H1 (cell line): ENCODE results near the gene ADRA2A. TPM values are rescaled to one million over a fixed set of nuclear protein-coding genes. Genes with fewer than 3 reads are reported as not detected.
A peak's percentile ranks its signal among the peaks of the same experiment; 100 is the strongest.

Experiments used
- BCL11A ChIP-seq, 2 experiments: IDR thresholded peaks; one replicate each; pipeline ENCODE4 v1.6.1; 2011; ENCODE audit warnings: low read depth in 2 of 2, low read length in 2 of 2, mild to moderate bottlenecking in 2 of 2
- CHD2 ChIP-seq: IDR thresholded peaks from 2 replicates; pipeline ENCODE4 v1.6.1; 2012; ENCODE audit warnings: low read length, improper control_type of control experiment
- CHD7 ChIP-seq: fragments of 300-600 bp; sonication (generic); IDR thresholded peaks from 2 replicates; pipeline ENCODE4 v1.7.1; 2012; ENCODE audit warnings: low read length, moderate library complexity, mild to moderate bottlenecking, inconsistent platforms; ENCODE audit not compliant: insufficient replicate concordance
- CREB1 ChIP-seq: IDR thresholded peaks from 2 replicates; pipeline ENCODE4 v1.6.1; 2012; ENCODE audit warnings: inconsistent platforms
- CTCF ChIP-seq, 3 experiments: IDR thresholded peaks; 1 replicate in 2 of 3; 2 replicates in 1 of 3; pipeline versions ENCODE4 v1.5.1 to v1.6.1; 2011; ENCODE audit warnings: low read length in 3 of 3, mild to moderate bottlenecking in 3 of 3, inconsistent platforms in 2 of 3, low read depth in 1 of 3, moderate library complexity in 1 of 3; ENCODE audit not compliant: insufficient read depth in 1 of 3; ENCODE audit errors: control extremely low read depth in 1 of 3
- POU5F1 ChIP-seq: IDR thresholded peaks from 2 replicates; pipeline ENCODE4 v1.6.1; 2011; ENCODE audit warnings: low read depth, mild to moderate bottlenecking, low read length, moderate library complexity
- SP2 ChIP-seq: IDR thresholded peaks from 2 replicates; pipeline ENCODE4 v1.6.1; 2012; ENCODE audit warnings: mild to moderate bottlenecking, low read length, inconsistent platforms
- SUZ12 ChIP-seq: fragments of 200-600 bp; sonication (generic); IDR thresholded peaks from 2 replicates; pipeline ENCODE4 v1.6.1; 2012; ENCODE audit warnings: mild to moderate bottlenecking, inconsistent platforms, low read length, moderate library complexity, mixed read lengths
- YY1 ChIP-seq: IDR thresholded peaks from 2 replicates; pipeline ENCODE4 v1.6.1; 2011; ENCODE audit warnings: low read depth, mild to moderate bottlenecking, low read length
- ZNF274 ChIP-seq: IDR thresholded peaks from 2 replicates; pipeline ENCODE4 v1.7.0; 2012; ENCODE audit warnings: low read length, borderline replicate concordance; ENCODE audit errors: extremely low read depth
- polyA plus RNA-seq, 7 experiments: library from polyadenylated mRNA; depleted of rRNA in 3 of 7; stranded (reverse) in 5 of 7; unstranded in 2 of 7; fragments of >200 nt in 5 of 7; fragments of 200-250 nt in 2 of 7; gene quantifications; 1 replicate in 5 of 7; 2 replicates in 1 of 7; 4 replicates in 1 of 7; pipeline versions ENCODE4 v1.2.1 to v1.2.3, GENCODE V29; 2011 to 2013; ENCODE audit warnings: missing spikeins in 2 of 7, mixed read lengths in 2 of 7
- total RNA-seq: library from RNA; stranded (reverse); fragmentation: NEBNext Ultra II Directional; extraction: Animal tissue kit (Norgen Biotek cat#: 25700); gene quantifications from 2 replicates; pipeline ENCODE4 v1.2.1, GENCODE V29; 2021

Gene ADRA2A
- total and polyA plus RNA-seq, 2 of the 8 experiments (the other 6 are each of a cell fraction or from before 2014, with no cell fraction given), result 5.9 to 6.2 TPM

- TF ChIP-seq CHD7 (no peak), BCL11A (IDR thresholded peaks at IDR 0.05; ENCODE audit: low read depth in 2 of 2, low read length in 2 of 2) (no peak), CHD2 (no peak), ZNF274 (no peak), POU5F1 (no peak), CTCF (IDR thresholded peaks at IDR 0.05; ENCODE audit: control extremely low read depth in 1 of 3, insufficient read depth in 1 of 3, low read depth in 1 of 3, low read length in 3 of 3) (peak; percentile 91 to 98 (median 98)), CREB1 (peak; percentile 49), YY1 (peak; percentile 55; the same call in 1 of the 2 replicates), SP2 (no peak), SUZ12 (no peak)
These were observed 593 bp upstream of the ADRA2A start (continued) for GRCh38 chr10:111076191-111076681.
